ENCODE results near the gene LCLAT1. TPM values are rescaled to one million over a fixed set of nuclear protein-coding genes. Genes with fewer than 3 reads are reported as not detected.
"Not testable (repeated sequence)": the region's sequence is repeated elsewhere in the genome, so short reads cannot be mapped to it uniquely, and the experiment has no call there.

Gene LCLAT1
- total RNA-seq, 1 donor from 2014 or later, result 29.0 TPM

DNA sequence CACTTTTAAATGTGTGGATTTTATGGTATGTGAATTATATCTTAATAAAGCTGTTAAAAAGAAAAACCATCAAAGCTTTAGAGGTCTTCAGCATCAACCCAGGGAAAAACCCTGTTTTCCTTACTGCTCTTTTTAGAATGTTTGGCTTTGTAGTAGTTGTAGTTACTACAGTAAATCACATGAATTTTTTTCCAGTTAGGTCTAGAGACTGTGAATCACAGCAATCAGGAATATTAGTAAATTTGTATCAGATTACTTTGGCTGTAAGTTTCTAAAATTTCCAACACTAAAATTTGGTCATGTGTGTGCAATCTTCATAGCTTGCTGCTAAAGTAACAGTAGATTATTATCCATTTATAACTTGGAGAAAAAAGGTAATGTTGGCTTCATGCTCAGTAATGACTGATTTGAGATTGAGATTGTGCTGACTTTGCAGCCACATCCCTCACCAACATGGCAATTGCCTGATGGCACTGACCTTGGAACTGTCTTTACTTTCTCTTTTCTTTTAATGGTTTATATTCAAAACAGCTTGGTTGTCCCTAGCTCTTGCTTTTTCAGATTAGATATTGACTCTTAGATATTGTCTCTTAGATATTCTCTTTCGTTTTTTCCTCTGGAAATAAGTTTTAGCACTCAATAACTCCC is 41.1 kb downstream of the LCLAT1 start:
- Mint-ChIP-seq H3K9me3 (no peaks in the 10 kb centered on the region), H3K36me3 (no peaks in the 10 kb centered on the region), H3K27ac (no peak overlapping the region), H3K4me3 (no peak overlapping the region), H3K4me1 (ENCODE audit: unreplicated experiment) (peaks cover 20% of the 10 kb centered on the region), H3K27me3 (no peaks in the 10 kb centered on the region)
- TF ChIP-seq CTCF (conservative IDR thresholded peaks at IDR 0.05), result no peak
- no peak for DNase-seq (ENCODE audit: extremely low spot score, unreplicated experiment)

DNA sequence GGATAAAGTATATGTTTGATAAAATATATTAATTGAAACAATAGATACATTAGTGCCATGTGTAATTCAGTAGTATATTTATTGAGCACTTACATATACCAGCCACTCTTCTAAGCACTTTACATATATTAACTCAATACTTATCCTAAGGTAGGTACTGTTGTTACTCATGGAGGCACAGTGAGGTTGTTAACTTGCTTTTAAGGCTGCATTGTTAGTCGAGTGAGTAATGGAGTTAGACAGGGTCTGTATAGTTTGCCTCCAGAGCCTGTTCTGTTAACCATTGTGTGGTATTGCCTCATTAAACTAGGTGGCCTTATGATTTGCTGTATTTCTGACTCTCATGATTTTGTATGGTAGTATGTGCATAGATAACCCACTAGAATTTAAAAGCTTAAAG is 44.2 kb downstream of the LCLAT1 start:
- Mint-ChIP-seq H3K27me3 (no peaks in the 10 kb centered on the region), H3K9me3 (no peaks in the 10 kb centered on the region), H3K4me3 (no peak overlapping the region), H3K27ac (no peak overlapping the region), H3K4me1 (ENCODE audit: unreplicated experiment) (peaks cover 20% of the 10 kb centered on the region), H3K36me3 (peaks cover 7% of the 10 kb centered on the region)
- no peak for TF ChIP-seq CTCF (conservative IDR thresholded peaks at IDR 0.05)
- DNase-seq (ENCODE audit: extremely low spot score, unreplicated experiment), result no peak

GRCh38 chr2:30492185-30492584 is 45.1 kb downstream of the LCLAT1 start:
- no peak for TF ChIP-seq CTCF (conservative IDR thresholded peaks at IDR 0.05)
- Mint-ChIP-seq H3K27me3 (no peaks in the 10 kb centered on the region), H3K9me3 (no peaks in the 10 kb centered on the region), H3K27ac (no peak overlapping the region), H3K36me3 (peaks cover 7% of the 10 kb centered on the region), H3K4me1 (ENCODE audit: unreplicated experiment) (peaks cover 20% of the 10 kb centered on the region), H3K4me3 (no peak overlapping the region)
- DNase-seq (ENCODE audit: extremely low spot score, unreplicated experiment), result no peak

- no peak overlapping the region for H3K27ac Mint-ChIP-seq
- no peak for DNase-seq (ENCODE audit: extremely low spot score, unreplicated experiment)
- peaks cover 9% of the 10 kb centered on the region for H3K36me3 Mint-ChIP-seq
- no peaks in the 10 kb centered on the region for H3K9me3 Mint-ChIP-seq
- no peaks in the 10 kb centered on the region for H3K27me3 Mint-ChIP-seq
- peaks cover 16% of the 10 kb centered on the region for H3K4me1 Mint-ChIP-seq (ENCODE audit: unreplicated experiment)
- H3K4me3 Mint-ChIP-seq, result no peak overlapping the region
- TF ChIP-seq CTCF (conservative IDR thresholded peaks at IDR 0.05), result no peak
Measured at GRCh38 chr2:30492619-30493018, 45.6 kb downstream of the LCLAT1 start.

- DNase-seq (ENCODE audit: extremely low spot score, unreplicated experiment), result no peak
- peaks cover under 1% of the 10 kb centered on the region for H3K9me3 Mint-ChIP-seq
- TF ChIP-seq CTCF (conservative IDR thresholded peaks at IDR 0.05), result no peak
- H3K4me1 Mint-ChIP-seq (ENCODE audit: unreplicated experiment), result peaks cover 11% of the 10 kb centered on the region
- no peaks in the 10 kb centered on the region for H3K27me3 Mint-ChIP-seq
- H3K27ac Mint-ChIP-seq, result no peak overlapping the region
- H3K4me3 Mint-ChIP-seq, result no peak overlapping the region
- H3K36me3 Mint-ChIP-seq, result peaks cover 15% of the 10 kb centered on the region
Measured at GRCh38 chr2:30493440-30493839, 46.4 kb downstream of the LCLAT1 start.

- H3K27me3 Mint-ChIP-seq; H3K4me3 Mint-ChIP-seq; H3K4me1 Mint-ChIP-seq (ENCODE audit: unreplicated experiment); H3K27ac Mint-ChIP-seq; DNase-seq (ENCODE audit: extremely low spot score, unreplicated experiment); H3K9me3 Mint-ChIP-seq: not testable (repeated sequence)
- peaks cover 27% of the 10 kb centered on the region for H3K36me3 Mint-ChIP-seq
Measured at GRCh38 chr2:30495896-30496295, 48.9 kb downstream of the LCLAT1 start.

All from type B pancreatic cell (in vitro differentiated cells).